H1 (cell line): ENCODE results near the gene BBS9. TPM values are rescaled to one million over a fixed set of nuclear protein-coding genes. Genes with fewer than 3 reads are reported as not detected.

Experiments used
- CTCF ChIA-PET: fragments of 300-600 bp; sonication (Branson Sonifier 250); formaldehyde crosslinking; loops from one replicate; lab custom pipeline; 2021; ENCODE audit not compliant: partially characterized antibody; lab: Charles Lee
- POLR2A ChIA-PET: fragments of 300-600 bp; sonication (Branson Sonifier 250); formaldehyde crosslinking; loops from one replicate; lab custom pipeline; 2021; ENCODE audit warnings: inconsistent platforms; ENCODE audit not compliant: partially characterized antibody; lab: Charles Lee
- DNase-seq, 2 experiments: peaks; one replicate each; pipeline versions ENCODE4 v3.0.0 to v3.0.0-alpha.2; 2010 to 2022; ENCODE audit warnings: low spot score in 2 of 2, low read depth in 1 of 2, mixed read lengths in 1 of 2
- FAIRE-seq: peaks from 2 replicates; lab custom pipeline; 2011; peaks lifted over from hg19 to GRCh38; lab: Jason Lieb, UNC
- H2AFZ ChIP-seq: 2 replicates; pipeline ENCODE4 v1.8.1; 2012; ENCODE audit warnings: low read length, inconsistent platforms
- H2AK5ac ChIP-seq: 2 replicates; pipeline ENCODE4 v1.6.1; 2013; ENCODE audit warnings: low read depth, low read length
- H2BK120ac ChIP-seq: replicated peaks from 2 replicates; pipeline ENCODE3; 2013; ENCODE audit warnings: low read depth, low read length, inconsistent platforms
- H2BK12ac ChIP-seq: 2 replicates; pipeline ENCODE4 v1.6.1; 2013; ENCODE audit warnings: low read depth, low read length
- H2BK15ac ChIP-seq: 2 replicates; pipeline ENCODE4 v1.6.1; 2013; ENCODE audit warnings: low read length
- H2BK20ac ChIP-seq: 2 replicates; pipeline ENCODE4 v1.6.1; 2013; ENCODE audit warnings: low read length
- H2BK5ac ChIP-seq: 2 replicates; pipeline ENCODE4 v1.6.1; 2013; ENCODE audit warnings: low read depth, low read length
- H3K14ac ChIP-seq: 2 replicates; pipeline ENCODE4 v1.6.1; 2013; ENCODE audit warnings: inconsistent platforms; ENCODE audit not compliant: insufficient read length
- H3K18ac ChIP-seq: 2 replicates; pipeline ENCODE4 v1.6.1; 2013; ENCODE audit warnings: low read length; ENCODE audit errors: extremely low read depth
- H3K23ac ChIP-seq: 2 replicates; pipeline ENCODE4 v1.6.1; 2013; ENCODE audit warnings: inconsistent platforms; ENCODE audit not compliant: insufficient read length
- H3K23me2 ChIP-seq: 2 replicates; pipeline ENCODE4 v1.6.1; 2013; ENCODE audit warnings: low read depth, low read length
- H3K27ac ChIP-seq: 2 replicates; pipeline ENCODE4 v1.6.1; 2011; ENCODE audit warnings: low read depth, low read length, inconsistent platforms
- H3K27me3 ChIP-seq, 4 experiments: replicated peaks in 1 of 4; 1 replicate in 1 of 4; 2 replicates in 3 of 4; pipeline versions ENCODE4 v1.6.1 to v1.8.1; 2011 to 2013; ENCODE audit warnings: low read length in 3 of 4, mild to moderate bottlenecking in 3 of 4, inconsistent platforms in 2 of 4, mixed read lengths in 2 of 4, moderate library complexity in 1 of 4; ENCODE audit not compliant: control insufficient read depth in 3 of 4, insufficient read depth in 3 of 4; ENCODE audit errors: extremely low read depth in 1 of 4
- H3K36me3 ChIP-seq, 4 experiments: 2 replicates each; pipeline versions ENCODE4 v1.6.1 to v1.8.1; 2011 to 2013; ENCODE audit warnings: mild to moderate bottlenecking in 4 of 4, low read length in 3 of 4, moderate library complexity in 2 of 4, control low read depth in 1 of 4, inconsistent platforms in 1 of 4; ENCODE audit not compliant: insufficient read depth in 4 of 4, control insufficient read depth in 2 of 4
- H3K4ac ChIP-seq: replicated peaks from 2 replicates; pipeline ENCODE3; 2013; ENCODE audit warnings: low read length, low read depth, mixed read lengths, inconsistent platforms; ENCODE audit not compliant: insufficient read length
- H3K4me1 ChIP-seq, 4 experiments: replicated peaks in 1 of 4; 1 replicate in 1 of 4; 2 replicates in 3 of 4; pipeline versions ENCODE4 v1.6.1 to v1.8.1; 2011 to 2013; ENCODE audit warnings: low read length in 3 of 4, inconsistent platforms in 2 of 4, mixed read lengths in 1 of 4; ENCODE audit not compliant: insufficient read depth in 4 of 4, control insufficient read depth in 3 of 4
- H3K4me2 ChIP-seq, 2 experiments: 2 replicates each; pipeline versions ENCODE4 v1.6.1 to v1.8.1; 2011 to 2013; ENCODE audit warnings: low read depth in 2 of 2, low read length in 2 of 2, control low read depth in 1 of 2, inconsistent platforms in 1 of 2, mild to moderate bottlenecking in 1 of 2; ENCODE audit not compliant: insufficient read depth in 1 of 2
- H3K4me3 ChIP-seq, 4 experiments: fragments of 200-600, 300-600 bp in 1 of 4; sonication (generic), shearing (Covaris generic), sonication (Bioruptor Twin) in 1 of 4; 2 replicates each; pipeline versions ENCODE4 v1.5.1 to v1.8.1; 2011 to 2016; ENCODE audit warnings: low read length in 4 of 4, low read depth in 3 of 4, control low read depth in 2 of 4, inconsistent platforms in 2 of 4, mild to moderate bottlenecking in 2 of 4, mixed read lengths in 1 of 4, moderate library complexity in 1 of 4; ENCODE audit not compliant: insufficient read depth in 2 of 4; ENCODE audit errors: extremely low read depth in 1 of 4
- H3K56ac ChIP-seq: replicated peaks from 2 replicates; pipeline ENCODE3; 2013; ENCODE audit warnings: low read depth, mild to moderate bottlenecking, mixed read lengths, low read length, inconsistent platforms; ENCODE audit not compliant: insufficient read length
- H3K79me1 ChIP-seq: 2 replicates; pipeline ENCODE4 v1.6.1; 2013; ENCODE audit warnings: low read depth, low read length, control low read depth
- H3K79me2 ChIP-seq, 2 experiments: 2 replicates each; pipeline versions ENCODE4 v1.6.1 to v1.8.1; 2012 to 2013; ENCODE audit warnings: low read length in 2 of 2, mild to moderate bottlenecking in 2 of 2, inconsistent platforms in 1 of 2; ENCODE audit not compliant: insufficient read depth in 2 of 2, control insufficient read depth in 1 of 2
- H3K9ac ChIP-seq, 4 experiments: replicated peaks in 1 of 4; 1 replicate in 1 of 4; 2 replicates in 3 of 4; pipeline versions ENCODE4 v1.6.1 to v1.8.1; 2011 to 2013; ENCODE audit warnings: low read depth in 3 of 4, low read length in 3 of 4, control low read depth in 2 of 4, mild to moderate bottlenecking in 2 of 4, moderate library complexity in 2 of 4, inconsistent platforms in 1 of 4; ENCODE audit errors: extremely low read depth in 1 of 4
- H3K9me3 ChIP-seq, 2 experiments: 2 replicates each; pipeline versions ENCODE4 v1.6.1 to v1.8.1; 2012 to 2013; ENCODE audit warnings: mild to moderate bottlenecking in 2 of 2, moderate library complexity in 2 of 2, control low read depth in 1 of 2, inconsistent platforms in 1 of 2, low read depth in 1 of 2, low read length in 1 of 2, mixed read lengths in 1 of 2; ENCODE audit not compliant: insufficient read depth in 2 of 2
- H4K20me1 ChIP-seq, 2 experiments: replicated peaks in 1 of 2; 2 replicates each; pipeline versions ENCODE3 to v1.8.1; 2011 to 2013; ENCODE audit warnings: inconsistent platforms in 2 of 2, low read length in 2 of 2, mild to moderate bottlenecking in 1 of 2; ENCODE audit not compliant: insufficient read depth in 2 of 2, control insufficient read depth in 1 of 2
- H4K5ac ChIP-seq: 2 replicates; pipeline ENCODE4 v1.6.1; 2013; ENCODE audit warnings: low read length, low read depth, mixed read lengths, inconsistent platforms; ENCODE audit not compliant: insufficient read length
- H4K8ac ChIP-seq: 2 replicates; pipeline ENCODE4 v1.8.0; 2013; ENCODE audit warnings: mild to moderate bottlenecking, moderate library complexity, low read length, inconsistent platforms; ENCODE audit not compliant: insufficient read depth; ENCODE audit errors: extremely low read depth
- H4K91ac ChIP-seq: replicated peaks from 2 replicates; pipeline ENCODE3; 2013; ENCODE audit warnings: low read length, mixed read lengths, inconsistent platforms; ENCODE audit not compliant: insufficient read length
- BRCA1 ChIP-seq: IDR thresholded peaks from 2 replicates; pipeline ENCODE4 v1.6.1; 2012; ENCODE audit warnings: low read depth, low read length, improper control_type of control experiment
- EP300 ChIP-seq, 2 experiments: IDR thresholded peaks; 1 replicate in 1 of 2; 2 replicates in 1 of 2; pipeline ENCODE4 v1.6.1; 2011 to 2012; ENCODE audit warnings: low read depth in 2 of 2, low read length in 2 of 2, mild to moderate bottlenecking in 2 of 2, borderline replicate concordance in 1 of 2, inconsistent platforms in 1 of 2, moderate library complexity in 1 of 2
- HDAC6 ChIP-seq: IDR thresholded peaks from one replicate; pipeline ENCODE4 v1.7.1; 2012; ENCODE audit warnings: low read depth, mild to moderate bottlenecking, inconsistent platforms, low read length, moderate library complexity
- KDM4A ChIP-seq: IDR thresholded peaks from one replicate; pipeline ENCODE4 v1.7.1; 2012; ENCODE audit warnings: low read depth, mild to moderate bottlenecking, moderate library complexity, low read length, inconsistent platforms; ENCODE audit not compliant: severe bottlenecking
- NANOG ChIP-seq: IDR thresholded peaks from 2 replicates; pipeline ENCODE4 v1.6.1; 2011; ENCODE audit warnings: low read length, low read depth, mild to moderate bottlenecking, inconsistent platforms; ENCODE audit not compliant: insufficient read depth, poor library complexity, severe bottlenecking
- POLR2A ChIP-seq, 2 experiments: IDR thresholded peaks; 1 replicate in 1 of 2; 2 replicates in 1 of 2; pipeline ENCODE4 v1.6.1; 2011; ENCODE audit warnings: low read depth in 2 of 2, low read length in 2 of 2, mild to moderate bottlenecking in 2 of 2; ENCODE audit errors: control extremely low read depth in 1 of 2
- RBBP5 ChIP-seq: IDR thresholded peaks from 2 replicates; pipeline ENCODE4 v1.7.1; 2012; ENCODE audit warnings: low read depth, mild to moderate bottlenecking, inconsistent platforms, low read length, moderate library complexity, borderline replicate concordance
- RFX5 ChIP-seq: IDR thresholded peaks from 2 replicates; pipeline ENCODE4 v1.6.1; 2011; ENCODE audit warnings: low read depth, low read length, improper control_type of control experiment, borderline replicate concordance
- SRF ChIP-seq: IDR thresholded peaks from 2 replicates; pipeline ENCODE4 v1.6.1; 2011; ENCODE audit warnings: mild to moderate bottlenecking, low read depth, low read length, moderate library complexity
- TBP ChIP-seq: IDR thresholded peaks from 2 replicates; pipeline ENCODE4 v1.6.1; 2011; ENCODE audit warnings: low read depth, low read length, improper control_type of control experiment
- WGBS, 2 experiments: shearing (Covaris generic) in 1 of 2; methylation state at CpG; one replicate each; pipeline versions ENCODE4 v1.1.6 to v1.1.7; 2013 to 2015; ENCODE audit warnings: low lambda C conversion rate in 2 of 2, mixed read lengths in 2 of 2, inconsistent platforms in 1 of 2, low coverage in 1 of 2, missing lambda C conversion rate in 1 of 2; ENCODE audit not compliant: insufficient replicate concordance in 2 of 2, insufficient coverage in 1 of 2, insufficient read length in 1 of 2; ENCODE audit errors: extremely low coverage in 1 of 2, missing lambda C conversion rate in 1 of 2; 5-methylcytosine and 5-hydroxymethylcytosine counted together
- polyA plus RNA-seq, 7 experiments: library from polyadenylated mRNA; depleted of rRNA in 3 of 7; stranded (reverse) in 5 of 7; unstranded in 2 of 7; fragments of >200 nt in 5 of 7; fragments of 200-250 nt in 2 of 7; gene quantifications; 1 replicate in 5 of 7; 2 replicates in 1 of 7; 4 replicates in 1 of 7; pipeline versions ENCODE4 v1.2.1 to v1.2.3, GENCODE V29; 2011 to 2013; ENCODE audit warnings: missing spikeins in 2 of 7, mixed read lengths in 2 of 7
- total RNA-seq: library from RNA; stranded (reverse); fragmentation: NEBNext Ultra II Directional; extraction: Animal tissue kit (Norgen Biotek cat#: 25700); gene quantifications from 2 replicates; pipeline ENCODE4 v1.2.1, GENCODE V29; 2021
- TF ChIP-seq, protein P1 (sequence below): IDR thresholded peaks from 2 replicates; pipeline ENCODE4 v1.6.1; 2012; ENCODE audit warnings: low read length, inconsistent platforms
- TF ChIP-seq, protein P2 (sequence below): IDR thresholded peaks from 2 replicates; pipeline ENCODE4 v1.6.1; 2011; ENCODE audit warnings: low read depth, mild to moderate bottlenecking, low read length; ENCODE audit not compliant: insufficient read depth

The BBS9 gene
- total and polyA plus RNA-seq, 2 of the 8 experiments (the other 6 are each of a cell fraction or from before 2014, with no cell fraction given), result 22.3 to 37.0 TPM

DNA sequence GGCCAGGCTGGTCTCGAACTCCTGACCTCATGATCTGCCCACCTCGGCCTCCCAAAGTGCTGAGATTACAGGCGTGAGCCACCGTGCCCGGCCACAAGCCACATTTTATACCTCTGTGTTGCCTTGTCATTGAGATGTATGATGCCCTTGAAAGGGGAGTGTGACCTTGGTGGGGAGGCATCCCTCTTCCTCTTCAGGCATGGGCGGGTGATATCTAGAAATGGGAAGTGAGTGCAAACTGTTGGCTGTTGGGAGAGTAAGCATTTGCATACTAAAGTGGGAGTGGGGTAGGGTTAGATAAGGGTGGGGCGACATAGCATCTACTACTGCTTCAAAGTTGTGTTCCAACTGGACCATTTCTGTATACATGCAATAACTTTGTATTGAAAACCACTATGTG lies 40.2 kb upstream of the BBS9 start:
- no peak overlapping the region for H2BK15ac ChIP-seq
- DNase-seq, result no peak
- no peak overlapping the region for H3K14ac ChIP-seq
- H4K91ac ChIP-seq, result no peak overlapping the region
- H3K4ac ChIP-seq, result no peak overlapping the region
- no peaks in the 10 kb centered on the region for H3K79me1 ChIP-seq
- no peak for TF ChIP-seq TBP
- no peak for TF ChIP-seq EP300 (IDR thresholded peaks at IDR 0.05; ENCODE audit: borderline replicate concordance in 1 of 2, low read depth in 2 of 2, low read length in 2 of 2)
- TF ChIP-seq RBBP5, result no peak
- no peak for TF ChIP-seq POLR2A (IDR thresholded peaks at IDR 0.05; ENCODE audit: control extremely low read depth in 1 of 2, low read depth in 2 of 2, low read length in 2 of 2)
- no peak for TF ChIP-seq NANOG
- TF ChIP-seq, protein P1, sequence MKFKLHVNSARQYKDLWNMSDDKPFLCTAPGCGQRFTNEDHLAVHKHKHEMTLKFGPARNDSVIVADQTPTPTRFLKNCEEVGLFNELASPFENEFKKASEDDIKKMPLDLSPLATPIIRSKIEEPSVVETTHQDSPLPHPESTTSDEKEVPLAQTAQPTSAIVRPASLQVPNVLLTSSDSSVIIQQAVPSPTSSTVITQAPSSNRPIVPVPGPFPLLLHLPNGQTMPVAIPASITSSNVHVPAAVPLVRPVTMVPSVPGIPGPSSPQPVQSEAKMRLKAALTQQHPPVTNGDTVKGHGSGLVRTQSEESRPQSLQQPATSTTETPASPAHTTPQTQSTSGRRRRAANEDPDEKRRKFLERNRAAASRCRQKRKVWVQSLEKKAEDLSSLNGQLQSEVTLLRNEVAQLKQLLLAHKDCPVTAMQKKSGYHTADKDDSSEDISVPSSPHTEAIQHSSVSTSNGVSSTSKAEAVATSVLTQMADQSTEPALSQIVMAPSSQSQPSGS, result no peak
- TF ChIP-seq HDAC6, result no peak
- TF ChIP-seq KDM4A, result no peak
- TF ChIP-seq, protein P2, sequence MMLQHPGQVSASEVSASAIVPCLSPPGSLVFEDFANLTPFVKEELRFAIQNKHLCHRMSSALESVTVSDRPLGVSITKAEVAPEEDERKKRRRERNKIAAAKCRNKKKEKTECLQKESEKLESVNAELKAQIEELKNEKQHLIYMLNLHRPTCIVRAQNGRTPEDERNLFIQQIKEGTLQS, result no peak
- TF ChIP-seq BRCA1, result no peak
- no peak for TF ChIP-seq RFX5
- no peak for TF ChIP-seq SRF
- TF ChIP-seq, all 59 proteins: peak for 0
- Histone ChIP-seq H2AK5ac (no peak overlapping the region), H3K4me2 (no peak overlapping the region), H3K56ac (no peak overlapping the region), H3K18ac (no peak overlapping the region), H3K79me2 (no peaks in the 10 kb centered on the region), H3K23me2 (no peaks in the 10 kb centered on the region), H3K36me3 (peaks cover 0 to 3% (median 0%) of the 10 kb centered on the region in 4 experiments; a peak in 2 of 8 replicates), H3K4me3 (no peak overlapping the region), H2BK5ac (no peak overlapping the region), H3K4me1 (no peaks in the 10 kb centered on the region), H2AFZ (no peak overlapping the region), H3K23ac (no peak overlapping the region), H3K27ac (no peak overlapping the region), H4K20me1 (no peaks in the 10 kb centered on the region), H2BK120ac (no peak overlapping the region), H3K9me3 (no peaks in the 10 kb centered on the region), H2BK20ac (no peak overlapping the region), H4K5ac (no peak overlapping the region), H4K8ac (no peak overlapping the region), H3K27me3 (no peaks in the 10 kb centered on the region), H2BK12ac (no peak overlapping the region), H3K9ac (no peak overlapping the region)
- 92% methylated on average over 6 of the region's 7 CpGs; no CpG with 5 or more reads in 1 of the 2 experiments for WGBS, 2 experiments
- no peak for FAIRE-seq
- ChIA-PET POLR2A (interaction anchor here (1.3 kb wide), 1 partner anchor 34 kb away, joined by 3 read pairs; no protein-coding TSS in a partner anchor), CTCF (no interaction called here)
